ENCODE measurements around the gene PRRX2.
"Not testable (repeated sequence)": the region's sequence is repeated elsewhere in the genome, so short reads cannot be mapped to it uniquely, and the experiment has no call there.

PRRX2 gene

DNA sequence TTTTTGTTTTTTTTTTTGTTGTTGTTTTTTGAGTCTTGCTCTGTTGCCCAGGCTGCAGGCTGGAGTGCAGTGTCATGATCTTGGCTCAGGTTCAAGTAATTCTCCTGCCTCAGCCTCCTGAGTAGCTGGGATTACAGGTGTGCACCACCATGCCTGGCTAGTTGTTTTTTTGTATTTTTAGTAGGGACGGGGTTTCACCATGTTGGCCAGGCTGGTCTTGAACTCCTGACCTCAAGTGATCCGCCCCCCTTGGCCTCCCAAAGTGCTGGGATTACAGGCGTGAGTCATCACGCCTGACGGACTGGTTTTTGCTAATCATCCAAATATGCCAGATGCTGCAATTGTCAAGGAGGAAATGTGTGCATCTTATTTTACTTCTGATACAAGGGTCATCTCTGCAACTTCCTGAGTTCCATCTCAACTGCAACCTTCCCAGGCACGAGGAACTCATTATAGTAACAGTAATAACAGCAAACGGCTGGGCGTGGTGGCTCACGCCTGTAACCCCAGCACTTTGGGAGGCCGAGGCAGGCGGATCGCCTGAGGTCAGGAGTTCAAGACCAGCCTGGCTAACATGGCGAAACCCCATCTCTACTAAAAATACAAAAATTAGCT, 97.0 kb downstream of the PRRX2 start:
- DNase-seq = not testable (repeated sequence)

DNA sequence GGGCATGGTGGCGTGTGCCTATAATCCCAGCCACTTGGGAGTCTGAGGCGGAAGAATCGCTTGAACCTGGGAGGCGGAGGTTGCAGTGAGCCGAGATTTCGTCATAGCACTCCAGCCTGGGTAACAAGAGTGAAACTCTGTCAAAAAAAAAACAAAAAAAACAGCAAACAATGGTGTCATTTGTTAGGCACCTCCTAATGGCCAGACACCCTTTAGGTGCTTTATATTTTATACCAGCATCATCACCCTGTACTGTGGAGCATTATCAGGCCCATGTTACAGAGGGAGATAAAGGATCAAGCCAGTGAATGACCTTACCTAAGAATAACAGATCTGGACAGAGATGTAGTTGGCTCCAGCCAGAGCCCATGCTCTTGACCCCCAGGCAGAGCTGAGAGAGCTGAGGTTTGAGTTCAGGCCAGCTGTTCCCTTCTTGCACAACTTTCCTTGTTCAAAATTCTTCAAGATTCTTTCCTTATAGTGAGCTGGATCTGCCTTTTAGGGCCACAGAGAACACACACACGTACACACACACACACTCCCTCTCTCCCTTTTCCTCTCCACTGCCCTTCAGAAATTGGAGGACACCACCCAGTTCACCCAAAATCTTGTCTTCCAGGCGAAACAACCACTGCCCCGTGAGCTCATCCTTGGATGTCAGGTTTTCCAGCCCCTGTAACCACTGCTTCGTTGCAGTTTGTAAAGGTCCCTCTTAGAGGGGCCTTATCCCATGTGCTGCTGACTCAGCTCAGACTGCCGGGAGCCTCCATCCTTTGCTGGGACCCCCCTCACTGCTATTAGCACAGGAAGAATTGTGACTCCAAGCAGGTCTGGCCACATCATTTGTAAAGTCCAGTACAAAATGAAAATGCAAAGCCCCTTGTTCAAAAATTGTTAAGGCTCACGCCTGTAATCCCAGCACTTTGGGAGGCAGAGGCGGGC, 97.8 kb downstream of the PRRX2 start:
- DNase-seq = no peak

DNA sequence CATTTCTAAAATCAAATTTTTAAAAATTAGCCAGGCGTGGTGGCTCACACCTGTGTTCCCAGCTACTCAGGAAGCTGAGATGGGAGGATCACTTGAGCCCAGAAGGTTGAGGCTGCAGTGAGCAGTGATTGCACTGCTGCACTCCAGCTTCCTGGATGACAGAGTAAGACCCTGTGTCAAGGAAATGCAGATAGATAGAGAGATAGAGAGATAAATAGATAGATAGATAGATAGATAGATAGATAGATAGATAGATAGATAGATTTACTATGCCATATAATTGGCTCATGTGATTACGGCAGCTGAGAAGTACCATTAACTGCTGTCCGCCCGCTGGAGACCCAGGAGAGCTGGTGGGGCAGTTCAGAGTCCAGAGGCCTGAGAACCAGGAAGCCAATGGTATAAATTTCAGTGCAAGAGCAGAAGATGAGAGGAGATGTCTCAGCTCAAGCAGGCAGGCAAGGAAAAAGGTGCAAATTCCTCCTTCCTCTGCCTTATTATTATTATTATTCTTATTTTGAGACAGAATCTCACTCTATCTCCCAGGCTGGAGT, 100.4 kb downstream of the PRRX2 start:
- no peak for DNase-seq

DNA sequence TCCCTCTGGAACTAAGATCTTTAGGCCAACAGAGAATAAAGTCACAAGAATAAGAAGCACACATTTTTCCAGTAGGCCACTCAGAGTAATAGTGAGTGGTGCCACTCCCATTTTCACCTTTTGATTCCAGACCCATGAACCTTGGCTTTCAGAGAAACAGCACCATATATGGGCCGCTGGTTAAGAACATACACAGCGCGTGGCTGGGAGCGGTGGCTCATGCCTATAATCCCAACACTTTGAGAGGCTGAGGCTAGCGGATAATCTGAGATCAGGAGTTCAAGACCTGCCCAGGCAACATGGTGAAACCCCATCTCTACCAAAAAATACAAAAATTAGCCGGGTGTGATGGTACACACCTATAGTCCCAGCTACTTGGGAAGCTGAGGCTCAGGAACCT, 103.0 kb downstream of the PRRX2 start:
- no peak for DNase-seq

DNA sequence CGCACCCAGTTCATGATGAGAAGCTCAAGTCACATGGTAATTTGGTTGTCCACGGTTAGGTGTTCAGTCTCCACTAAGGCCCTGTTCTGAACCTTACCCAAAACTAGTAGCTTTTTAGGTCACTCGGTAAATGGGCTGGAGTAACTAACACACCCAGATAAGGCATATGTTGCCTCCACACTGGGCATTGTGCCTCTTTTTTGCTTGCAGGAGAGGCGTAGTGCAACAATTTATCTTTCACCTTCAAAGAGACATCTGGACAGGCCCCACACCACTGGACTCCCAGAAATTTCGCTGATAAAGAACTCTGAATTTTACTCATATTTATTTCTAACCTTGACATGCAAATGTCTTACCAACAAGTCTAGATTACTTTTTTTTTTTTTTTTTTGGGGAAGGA, 104.2 kb downstream of the PRRX2 start:
- no peak for DNase-seq

DNA sequence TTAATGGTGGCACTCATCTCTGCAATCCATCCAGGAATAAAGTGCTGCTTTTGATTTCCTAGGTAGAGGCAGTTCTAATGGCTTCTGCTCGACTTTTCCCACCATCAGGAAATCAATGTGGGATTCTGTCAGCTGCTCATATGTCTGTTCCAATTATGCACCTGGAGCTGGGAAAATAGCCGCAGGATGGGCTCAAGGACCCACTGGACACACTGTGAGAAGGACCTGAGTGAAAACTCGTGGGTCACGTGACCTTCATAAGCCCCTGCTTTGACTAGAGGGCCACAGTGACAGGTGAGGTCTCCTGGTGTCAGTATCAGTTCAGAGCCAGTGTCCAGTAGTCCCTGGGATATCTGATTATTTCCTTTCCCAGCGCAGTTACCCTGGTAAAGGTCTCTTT, 105.3 kb downstream of the PRRX2 start:
- DNase-seq = no peak

Measured in GOT3 (cell line).